Measurements from ENCODE around the gene IFT27.
A peak's percentile ranks its signal among the peaks of the same experiment; 100 is the strongest.

IFT27 gene

DNA sequence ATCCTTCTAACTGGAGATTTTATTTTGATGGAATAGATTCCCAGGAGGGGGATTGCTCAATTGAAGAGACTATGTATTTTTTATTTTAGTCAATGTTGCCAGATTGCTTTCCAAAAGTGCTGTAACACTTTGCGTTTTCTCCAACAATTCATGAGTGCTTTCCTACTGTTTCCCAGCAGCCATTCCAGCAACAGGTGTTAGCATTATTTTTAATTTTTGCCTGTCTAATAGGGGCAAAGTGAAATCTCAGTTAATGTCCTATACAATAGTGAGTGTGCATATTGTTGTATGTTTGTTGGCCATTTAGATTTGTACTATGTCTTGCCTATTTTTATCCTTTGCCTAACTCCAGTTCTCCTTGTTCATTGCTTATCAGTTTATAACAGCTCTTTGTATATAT lies 60.3 kb downstream of the IFT27 start:
- no peak for DNase-seq (ENCODE audit: low read depth)
- no peak for TF ChIP-seq POLR2A (IDR thresholded peaks at IDR 0.05; ENCODE audit: extremely low read depth, insufficient read length)
- no peak overlapping the region for H3K4me3 ChIP-seq (ENCODE audit: low read depth, low read length)

GRCh38 chr22:36714110-36714509 lies 61.8 kb downstream of the IFT27 start:
- DNase-seq (ENCODE audit: low read depth), result no peak
- no peak for TF ChIP-seq POLR2A (IDR thresholded peaks at IDR 0.05; ENCODE audit: extremely low read depth, insufficient read length)
- TF ChIP-seq, protein P1, sequence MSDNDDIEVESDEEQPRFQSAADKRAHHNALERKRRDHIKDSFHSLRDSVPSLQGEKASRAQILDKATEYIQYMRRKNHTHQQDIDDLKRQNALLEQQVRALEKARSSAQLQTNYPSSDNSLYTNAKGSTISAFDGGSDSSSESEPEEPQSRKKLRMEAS (IDR thresholded peaks at IDR 0.05; ENCODE audit: low read depth, low read length), result no peak
- no peak for TF ChIP-seq CTCF (IDR thresholded peaks at IDR 0.05; ENCODE audit: low read depth, low read length)
- TF ChIP-seq MYC (IDR thresholded peaks at IDR 0.05; ENCODE audit: low read depth, low read length), result no peak
- H3K4me3 ChIP-seq (ENCODE audit: low read depth, low read length), result no peak overlapping the region

DNA sequence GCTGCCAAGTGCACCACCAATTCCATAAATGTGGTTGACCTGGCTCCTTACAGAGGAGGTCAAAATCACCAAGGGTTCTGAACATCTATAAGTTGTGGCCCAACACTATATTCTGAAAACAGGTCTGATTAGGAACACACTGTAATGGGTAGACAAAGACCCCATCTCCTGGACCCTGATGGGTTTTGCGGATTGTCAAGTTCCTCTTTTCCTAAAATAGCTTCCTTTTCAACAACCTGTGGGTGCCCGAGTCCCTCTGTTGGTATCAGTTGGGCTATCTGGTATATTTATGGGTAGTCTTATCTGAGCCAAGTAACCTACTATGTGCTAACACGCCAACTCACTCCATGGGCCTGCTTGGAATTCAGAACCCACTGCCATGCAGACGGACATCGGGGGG lies 62.5 kb downstream of the IFT27 start:
- no peak overlapping the region for H3K4me3 ChIP-seq (ENCODE audit: low read depth, low read length)
- TF ChIP-seq MYC (IDR thresholded peaks at IDR 0.05; ENCODE audit: low read depth, low read length) (no peak), POLR2A (IDR thresholded peaks at IDR 0.05; ENCODE audit: extremely low read depth, insufficient read length) (no peak), CTCF (IDR thresholded peaks at IDR 0.05; ENCODE audit: low read depth, low read length) (no peak)
- TF ChIP-seq, protein P1 (IDR thresholded peaks at IDR 0.05; ENCODE audit: low read depth, low read length), result no peak
- peak; percentile 13 for DNase-seq (ENCODE audit: low read depth)
